ENCODE data around the gene PTP4A2.

Gene PTP4A2

GRCh38 chr1:31936278-31936980 is 1.7 kb downstream of the PTP4A2 start:
- Mint-ChIP-seq H3K9me3 (no peaks in the 10 kb centered on the region), H3K27me3 (ENCODE audit: low read depth) (peaks cover 4% of the 10 kb centered on the region), H3K36me3 (ENCODE audit: low read depth) (no peaks in the 10 kb centered on the region), H3K27ac (peak overlapping the region; percentile 83 to 97 (median 94)), H3K4me3 (peak overlapping the region; percentile 97 to 100 (median 98)), H3K4me1 (peaks cover 70% of the 10 kb centered on the region)
- TF ChIP-seq CTCF (IDR thresholded peaks at IDR 0.05; ENCODE audit: unreplicated experiment in 3 of 3) = no peak

GRCh38 chr1:31934706-31935629 is 3.2 kb downstream of the PTP4A2 start:
- Mint-ChIP-seq H3K27me3 (ENCODE audit: low read depth) (peaks cover 4% of the 10 kb centered on the region), H3K36me3 (ENCODE audit: low read depth) (no peaks in the 10 kb centered on the region), H3K4me1 (peaks cover 77% of the 10 kb centered on the region), H3K27ac (peak overlapping the region; percentile 68 to 78 (median 76)), H3K4me3 (peak overlapping the region; percentile 53 to 98 (median 69)), H3K9me3 (no peaks in the 10 kb centered on the region)
- TF ChIP-seq CTCF (IDR thresholded peaks at IDR 0.05; ENCODE audit: unreplicated experiment in 3 of 3) = no peak

GRCh38 chr1:31932491-31933316 is 5.5 kb downstream of the PTP4A2 start:
- peak overlapping the region in 1 of 3 experiments; percentile 71 for H3K4me3 Mint-ChIP-seq
- H3K27me3 Mint-ChIP-seq (ENCODE audit: low read depth) = peaks cover 4% of the 10 kb centered on the region
- TF ChIP-seq CTCF (IDR thresholded peaks at IDR 0.05; ENCODE audit: unreplicated experiment in 3 of 3) = no peak
- H3K27ac Mint-ChIP-seq = peak overlapping the region; percentile 48 to 80 (median 76)
- H3K36me3 Mint-ChIP-seq (ENCODE audit: low read depth) = no peaks in the 10 kb centered on the region
- H3K4me1 Mint-ChIP-seq = peaks cover 80% of the 10 kb centered on the region
- H3K9me3 Mint-ChIP-seq = no peaks in the 10 kb centered on the region

- Mint-ChIP-seq H3K4me1 (peaks cover 83% of the 10 kb centered on the region), H3K9me3 (no peaks in the 10 kb centered on the region), H3K4me3 (peak overlapping the region in 1 of 3 experiments; percentile 50), H3K36me3 (ENCODE audit: low read depth) (no peaks in the 10 kb centered on the region), H3K27me3 (ENCODE audit: low read depth) (no peaks in the 10 kb centered on the region), H3K27ac (peak overlapping the region; percentile 24 to 82 (median 76))
- no peak for TF ChIP-seq CTCF (IDR thresholded peaks at IDR 0.05; ENCODE audit: unreplicated experiment in 3 of 3)
Observed at GRCh38 chr1:31931593-31932225, 6.5 kb downstream of the PTP4A2 start.

GRCh38 chr1:31930836-31931592 is 7.2 kb downstream of the PTP4A2 start:
- Mint-ChIP-seq H3K36me3 (ENCODE audit: low read depth) (no peaks in the 10 kb centered on the region), H3K4me1 (peaks cover 84% of the 10 kb centered on the region), H3K27ac (peak overlapping the region; percentile 17 to 76 (median 24)), H3K27me3 (ENCODE audit: low read depth) (no peaks in the 10 kb centered on the region), H3K9me3 (no peaks in the 10 kb centered on the region), H3K4me3 (no peak overlapping the region)
- no peak for TF ChIP-seq CTCF (IDR thresholded peaks at IDR 0.05; ENCODE audit: unreplicated experiment in 3 of 3)
